ENCODE measurements around the gene NECAB2.

DNA sequence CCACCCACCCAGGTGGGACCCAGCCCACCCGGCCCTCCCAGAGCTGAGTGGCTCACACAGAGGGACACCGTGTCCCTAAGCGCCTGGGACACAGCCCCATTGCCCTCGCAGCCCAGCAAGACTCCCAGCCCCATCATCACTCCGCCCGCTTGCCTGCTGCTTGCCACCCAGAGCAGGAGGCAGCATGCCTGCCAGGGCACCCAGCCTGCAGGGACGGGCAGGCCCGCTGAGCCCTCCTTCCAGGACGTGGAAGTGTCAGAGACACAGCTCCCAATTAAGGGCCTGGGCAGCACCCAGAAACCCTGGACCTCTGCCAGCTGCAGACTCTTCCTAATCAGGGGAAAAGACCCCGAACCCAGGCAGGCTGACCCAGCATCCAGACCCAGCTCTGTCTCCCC lies 32.2 kb upstream of the NECAB2 start:
- TF ChIP-seq EZH2 (IDR thresholded peaks at IDR 0.05; ENCODE audit: insufficient read depth, poor library complexity, severe bottlenecking) (no peak), EZH2phosphoT487 (IDR thresholded peaks at IDR 0.05; ENCODE audit: insufficient read depth, low read depth) (no peak)

Measured in GM23248 (cell line).